ENCODE measurements around the gene IP6K3.

IP6K3 gene

GRCh38 chr6:33696548-33697518, 49.9 kb downstream of the IP6K3 start:
- Mint-ChIP-seq H3K27me3 (ENCODE audit: low read depth, poor library complexity) (peaks cover 3% of the 10 kb centered on the region), H3K27ac (no peak overlapping the region), H3K36me3 (ENCODE audit: low read depth) (no peaks in the 10 kb centered on the region), H3K4me3 (no peak overlapping the region), H3K9me3 (no peaks in the 10 kb centered on the region), H3K4me1 (peaks cover 62% of the 10 kb centered on the region)
- TF ChIP-seq CTCF (IDR thresholded peaks at IDR 0.05): no peak
- no peak for DNase-seq

GRCh38 chr6:33696076-33696475, 50.6 kb downstream of the IP6K3 start:
- Mint-ChIP-seq H3K9me3 (no peaks in the 10 kb centered on the region), H3K27ac (no peak overlapping the region), H3K4me3 (no peak overlapping the region), H3K36me3 (ENCODE audit: low read depth) (peaks cover under 1% of the 10 kb centered on the region), H3K4me1 (peaks cover 58% of the 10 kb centered on the region), H3K27me3 (ENCODE audit: low read depth, poor library complexity) (no peaks in the 10 kb centered on the region)
- TF ChIP-seq CTCF (IDR thresholded peaks at IDR 0.05): no peak
- DNase-seq: no peak

- Mint-ChIP-seq H3K27me3 (ENCODE audit: low read depth, poor library complexity) (peaks cover 2% of the 10 kb centered on the region), H3K36me3 (ENCODE audit: low read depth) (peaks cover 5% of the 10 kb centered on the region), H3K4me3 (no peak overlapping the region), H3K9me3 (no peaks in the 10 kb centered on the region), H3K27ac (no peak overlapping the region), H3K4me1 (peaks cover 57% of the 10 kb centered on the region)
- DNase-seq: no peak
- TF ChIP-seq CTCF (IDR thresholded peaks at IDR 0.05): no peak
These were observed 51.2 kb downstream of the IP6K3 start for GRCh38 chr6:33695451-33695887.

GRCh38 chr6:33694977-33695376, 51.7 kb downstream of the IP6K3 start:
- peaks cover 53% of the 10 kb centered on the region for H3K4me1 Mint-ChIP-seq
- no peak for TF ChIP-seq CTCF (IDR thresholded peaks at IDR 0.05)
- no peak overlapping the region for H3K27ac Mint-ChIP-seq
- no peak overlapping the region for H3K4me3 Mint-ChIP-seq
- H3K9me3 Mint-ChIP-seq: no peaks in the 10 kb centered on the region
- peaks cover 5% of the 10 kb centered on the region for H3K36me3 Mint-ChIP-seq (ENCODE audit: low read depth)
- no peak for DNase-seq
- H3K27me3 Mint-ChIP-seq (ENCODE audit: low read depth, poor library complexity): peaks cover 2% of the 10 kb centered on the region

- Mint-ChIP-seq H3K27me3 (ENCODE audit: low read depth, poor library complexity) (peaks cover 2% of the 10 kb centered on the region), H3K27ac (peak overlapping the region; percentile 79), H3K4me1 (peaks cover 53% of the 10 kb centered on the region), H3K4me3 (peak overlapping the region; percentile 51), H3K9me3 (no peaks in the 10 kb centered on the region), H3K36me3 (ENCODE audit: low read depth) (peaks cover 5% of the 10 kb centered on the region)
- DNase-seq: no peak
- TF ChIP-seq CTCF (IDR thresholded peaks at IDR 0.05): no peak
These were observed 52.2 kb downstream of the IP6K3 start for GRCh38 chr6:33694401-33694931.

Measured in nephron progenitor cell (in vitro differentiated cells).